ENCODE data around the gene WDR4.
"Not testable (repeated sequence)": the region's sequence is repeated elsewhere in the genome, so short reads cannot be mapped to it uniquely, and the experiment has no call there.

Gene WDR4

GRCh38 chr21:42809577-42810475, 69.5 kb downstream of the WDR4 start:
- DNase-seq: no peak

DNA sequence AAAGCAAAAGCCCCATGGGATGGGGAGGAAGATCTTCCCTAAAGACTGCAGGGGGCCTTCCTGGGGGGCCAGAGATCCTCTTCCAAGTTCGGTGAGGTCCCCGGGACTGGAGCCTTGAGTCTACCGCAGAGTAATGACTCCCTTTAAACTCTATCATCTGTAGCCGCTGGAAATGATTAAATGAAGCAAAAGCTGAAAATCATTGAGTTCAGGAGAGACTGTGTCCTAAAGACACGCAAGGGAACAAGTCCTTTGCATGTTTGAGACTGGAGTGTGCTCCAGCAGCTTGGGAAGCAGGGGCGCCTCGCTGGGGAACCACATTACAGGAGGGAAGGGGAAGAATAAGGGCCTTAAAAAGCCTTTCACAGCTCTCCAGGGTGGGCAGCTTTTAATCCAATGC, 70.2 kb downstream of the WDR4 start:
- DNase-seq: no peak

DNA sequence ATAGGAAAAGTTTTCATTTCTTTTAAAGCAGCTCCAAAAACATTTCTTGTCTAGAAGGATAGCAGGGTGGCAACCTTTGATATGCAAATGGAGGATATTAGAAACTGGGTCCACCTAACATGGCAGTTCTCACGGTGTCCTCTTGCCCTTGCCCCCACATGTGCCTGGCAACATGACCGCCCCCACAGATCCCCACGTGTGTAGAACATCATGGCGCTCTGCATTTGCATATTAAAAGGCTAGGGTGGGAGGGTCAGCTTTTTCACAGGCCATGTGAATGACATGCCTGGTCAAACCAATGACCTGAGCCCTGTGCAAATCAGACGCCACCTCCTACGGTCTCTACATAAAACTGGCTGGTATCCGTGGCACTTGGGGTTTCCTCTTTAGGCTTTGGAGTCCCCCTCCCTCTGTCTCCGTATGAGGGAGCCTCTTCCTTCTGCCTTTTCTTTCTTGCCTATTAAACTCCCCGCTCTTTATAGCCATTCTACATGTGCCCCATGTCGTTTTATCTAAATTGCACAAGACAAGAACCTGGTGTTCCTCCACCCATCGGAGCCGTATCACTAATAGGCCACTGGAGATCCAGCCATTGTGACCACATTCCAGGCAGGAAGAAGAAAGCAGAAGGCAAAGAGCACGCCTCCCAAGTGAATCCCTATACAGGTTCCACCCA, 71.3 kb downstream of the WDR4 start:
- DNase-seq: no peak

DNA sequence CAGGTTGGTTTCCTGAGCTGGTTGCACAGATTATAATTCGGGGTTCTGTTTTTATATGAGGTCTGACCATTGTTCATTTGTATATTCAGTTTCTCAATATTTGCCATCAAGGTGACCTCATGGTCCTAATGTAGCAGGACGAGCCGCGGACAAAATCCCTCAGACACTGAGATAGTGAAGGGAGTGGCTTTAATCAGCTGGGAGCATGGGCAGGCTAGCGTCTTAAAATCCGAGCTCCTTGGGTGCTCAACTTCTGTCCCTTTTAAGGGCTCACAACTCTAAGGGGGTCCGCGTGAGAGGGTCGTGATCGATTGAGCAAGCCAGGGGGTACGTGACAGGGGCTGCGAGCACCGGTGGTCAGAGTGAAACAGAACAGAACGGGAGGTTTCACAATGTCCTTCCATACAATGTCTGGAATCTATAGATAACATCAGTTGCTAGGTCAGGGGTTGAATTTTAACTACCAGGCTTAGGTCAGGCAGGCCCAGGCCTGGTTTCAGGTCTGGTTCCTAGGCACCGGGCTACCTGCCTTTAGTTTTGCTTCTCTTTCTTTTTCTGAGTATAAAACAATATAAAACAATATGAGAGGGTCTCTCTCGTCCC, 71.9 kb downstream of the WDR4 start:
- DNase-seq: not testable (repeated sequence)

GRCh38 chr21:42806509-42807140, 72.7 kb downstream of the WDR4 start:
- no peak for DNase-seq

- DNase-seq: not testable (repeated sequence)
Measured at GRCh38 chr21:42801616-42802015, 77.7 kb downstream of the WDR4 start.

GRCh38 chr21:42799948-42800347, 79.4 kb downstream of the WDR4 start:
- DNase-seq: no peak

DNA sequence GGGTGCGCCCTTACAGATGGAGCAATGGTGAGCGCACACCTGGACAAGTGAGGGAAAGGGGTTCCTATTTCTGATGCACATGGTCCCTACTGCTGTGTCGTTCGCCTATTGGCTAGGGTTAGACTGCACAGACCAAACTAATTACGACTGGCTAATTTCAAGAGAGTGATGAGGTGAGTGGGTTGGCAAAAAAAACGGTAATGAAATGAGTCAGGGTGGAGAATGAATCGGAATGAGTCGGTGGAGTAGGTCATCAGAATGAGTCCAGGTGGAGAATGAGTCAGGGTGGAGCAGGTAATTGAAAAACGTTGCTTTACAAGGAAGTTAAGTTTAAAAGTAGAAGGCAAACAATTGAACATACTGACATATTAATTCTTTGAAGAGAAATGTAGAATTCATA, 79.8 kb downstream of the WDR4 start:
- no peak for DNase-seq
